ENCODE data around the gene GPR183.

The GPR183 gene

GRCh38 chr13:99255271-99255670 is 51.9 kb downstream of the GPR183 start:
- Histone ChIP-seq H3K4me2 (ENCODE audit: low read depth, low read length, poor library complexity, severe bottlenecking) (no peak overlapping the region), H3K79me2 (ENCODE audit: insufficient read depth, low read length) (peaks cover 35% of the 10 kb centered on the region), H3K4me3 (ENCODE audit: low read length, poor library complexity, severe bottlenecking) (no peak overlapping the region), H4K20me1 (ENCODE audit: insufficient read depth, low read length, poor library complexity, severe bottlenecking) (no peaks in the 10 kb centered on the region), H2AFZ (ENCODE audit: low read length) (no peak overlapping the region), H3K9me2 (replicated peaks; ENCODE audit: low read depth, low read length) (no peaks in the 10 kb centered on the region), H3K9me3 (ENCODE audit: insufficient read depth, low read depth, low read length) (no peaks in the 10 kb centered on the region), H3K36me3 (ENCODE audit: insufficient read depth, low read length) (peaks cover 43% of the 10 kb centered on the region; the same call in 1 of the 2 replicates), H3K4me1 (ENCODE audit: insufficient read depth, low read length, poor library complexity, severe bottlenecking) (peaks cover 18% of the 10 kb centered on the region), H3K27me3 (ENCODE audit: insufficient read depth, low read length, poor library complexity, severe bottlenecking) (no peaks in the 10 kb centered on the region), H3F3A (ENCODE audit: low read depth) (no peaks in the 10 kb centered on the region), H3K9ac (ENCODE audit: low read depth, low read length, poor library complexity, severe bottlenecking) (no peak overlapping the region)
- TF ChIP-seq EZH2phosphoT487 (IDR thresholded peaks at IDR 0.05; ENCODE audit: borderline replicate concordance) = no peak
- TF ChIP-seq CTCF (conservative IDR thresholded peaks at IDR 0.05; ENCODE audit: low read length) = no peak

DNA sequence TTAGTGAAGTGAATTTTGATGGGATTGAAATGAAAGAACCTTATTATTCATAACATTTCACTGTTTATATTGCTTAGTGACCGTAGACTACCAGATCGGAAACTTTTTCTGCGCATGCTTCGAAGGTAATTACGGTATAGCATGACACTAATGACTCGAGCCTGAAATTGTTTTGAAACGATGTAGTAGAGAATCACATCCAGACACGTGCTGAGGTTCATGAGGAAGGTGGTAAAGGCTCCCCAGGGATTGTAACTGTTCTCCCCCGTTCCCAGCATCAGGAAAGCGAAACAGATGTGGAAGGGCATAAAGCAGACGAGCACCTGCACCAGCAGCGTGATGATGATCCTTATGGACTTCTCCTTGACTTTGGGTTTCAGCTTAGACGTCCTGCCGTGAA is 52.4 kb downstream of the GPR183 start:
- H3K4me2 ChIP-seq (ENCODE audit: low read depth, low read length, poor library complexity, severe bottlenecking) = no peak overlapping the region
- no peaks in the 10 kb centered on the region for H3K9me2 ChIP-seq (replicated peaks; ENCODE audit: low read depth, low read length)
- peaks cover 35% of the 10 kb centered on the region for H3K79me2 ChIP-seq (ENCODE audit: insufficient read depth, low read length)
- peaks cover 18% of the 10 kb centered on the region for H3K4me1 ChIP-seq (ENCODE audit: insufficient read depth, low read length, poor library complexity, severe bottlenecking)
- TF ChIP-seq CTCF (conservative IDR thresholded peaks at IDR 0.05; ENCODE audit: low read length) = no peak
- TF ChIP-seq EZH2phosphoT487 (IDR thresholded peaks at IDR 0.05; ENCODE audit: borderline replicate concordance) = no peak
- no peaks in the 10 kb centered on the region for H3K27me3 ChIP-seq (ENCODE audit: insufficient read depth, low read length, poor library complexity, severe bottlenecking)
- H3K9ac ChIP-seq (ENCODE audit: low read depth, low read length, poor library complexity, severe bottlenecking) = no peak overlapping the region
- peaks cover 40% of the 10 kb centered on the region; the same call in 1 of the 2 replicates for H3K36me3 ChIP-seq (ENCODE audit: insufficient read depth, low read length)
- H3K9me3 ChIP-seq (ENCODE audit: insufficient read depth, low read depth, low read length) = no peaks in the 10 kb centered on the region
- no peaks in the 10 kb centered on the region for H4K20me1 ChIP-seq (ENCODE audit: insufficient read depth, low read length, poor library complexity, severe bottlenecking)
- H2AFZ ChIP-seq (ENCODE audit: low read length) = no peak overlapping the region
- no peak overlapping the region for H3K4me3 ChIP-seq (ENCODE audit: low read length, poor library complexity, severe bottlenecking)
- no peaks in the 10 kb centered on the region for H3F3A ChIP-seq (ENCODE audit: low read depth)

GRCh38 chr13:99251921-99252320 is 55.3 kb downstream of the GPR183 start:
- peaks cover 49% of the 10 kb centered on the region; the same call in 1 of the 2 replicates for H3K36me3 ChIP-seq (ENCODE audit: insufficient read depth, low read length)
- peaks cover 35% of the 10 kb centered on the region for H3K79me2 ChIP-seq (ENCODE audit: insufficient read depth, low read length)
- H3F3A ChIP-seq (ENCODE audit: low read depth) = no peaks in the 10 kb centered on the region
- no peaks in the 10 kb centered on the region for H3K4me1 ChIP-seq (ENCODE audit: insufficient read depth, low read length, poor library complexity, severe bottlenecking)
- H3K4me3 ChIP-seq (ENCODE audit: low read length, poor library complexity, severe bottlenecking) = no peak overlapping the region
- H3K9ac ChIP-seq (ENCODE audit: low read depth, low read length, poor library complexity, severe bottlenecking) = no peak overlapping the region
- no peaks in the 10 kb centered on the region for H3K9me3 ChIP-seq (ENCODE audit: insufficient read depth, low read depth, low read length)
- TF ChIP-seq CTCF (conservative IDR thresholded peaks at IDR 0.05; ENCODE audit: low read length) (no peak), EZH2phosphoT487 (IDR thresholded peaks at IDR 0.05; ENCODE audit: borderline replicate concordance) (no peak)
- H3K9me2 ChIP-seq (replicated peaks; ENCODE audit: low read depth, low read length) = no peaks in the 10 kb centered on the region
- no peak overlapping the region for H2AFZ ChIP-seq (ENCODE audit: low read length)
- H4K20me1 ChIP-seq (ENCODE audit: insufficient read depth, low read length, poor library complexity, severe bottlenecking) = no peaks in the 10 kb centered on the region
- H3K4me2 ChIP-seq (ENCODE audit: low read depth, low read length, poor library complexity, severe bottlenecking) = no peak overlapping the region
- no peaks in the 10 kb centered on the region for H3K27me3 ChIP-seq (ENCODE audit: insufficient read depth, low read length, poor library complexity, severe bottlenecking)

Measured in Loucy (cell line).